Left colon (tissue), 2 donors: ENCODE measurements around the gene CREB3. TPM values are rescaled to one million over a fixed set of nuclear protein-coding genes. Genes with fewer than 3 reads are reported as not detected.

Source experiments
- ATAC-seq: fragments of 200-7000 bp; cut with Tn5 transposase; one replicate; pipeline ENCODE4 v1.9.1; 2020; ENCODE audit warnings: mild to moderate bottlenecking, moderate library complexity
- DNase-seq, 2 donors: peaks; one replicate each; pipeline ENCODE4 v3.0.0-alpha.2; 2020
- intact Hi-C, 2 donors: fragments of 100-400 bp; cut with DNase I in 1 of 2; cut with micrococcal nuclease in 1 of 2; formaldehyde crosslinking; loops; one replicate each; pipeline versions ENCODE4 v1.11.2 to v1.14.0; 2022; cut with DNase I, micrococcal nuclease
- total RNA-seq, 2 donors: library from RNA; stranded (reverse); fragmentation: NEBNext Ultra II Directional; extraction: Animal tissue kit (Norgen Biotek cat#: 25700); gene quantifications; one replicate each; pipeline ENCODE4 v1.2.1, GENCODE V29; 2021
- donor health status: DM: no; HTN: no; CAD: no.
- donor health status: DM: yes; HTN: yes; CAD: no.

The CREB3 gene
- total RNA-seq, 2 donors from 2014 or later, result 40.2 to 40.6 TPM

GRCh38 chr9:35738924-35739323, 6.5 kb downstream of the CREB3 start:
- ATAC-seq (no peak), DNase-seq (no peak)
- intact Hi-C loops, result loop anchor here in 1 of 2 donors (10.0 kb wide), 1 partner anchor 84 kb away; the partner anchor contains the start of genes CCDC107, RMRP and SIT1

DNA sequence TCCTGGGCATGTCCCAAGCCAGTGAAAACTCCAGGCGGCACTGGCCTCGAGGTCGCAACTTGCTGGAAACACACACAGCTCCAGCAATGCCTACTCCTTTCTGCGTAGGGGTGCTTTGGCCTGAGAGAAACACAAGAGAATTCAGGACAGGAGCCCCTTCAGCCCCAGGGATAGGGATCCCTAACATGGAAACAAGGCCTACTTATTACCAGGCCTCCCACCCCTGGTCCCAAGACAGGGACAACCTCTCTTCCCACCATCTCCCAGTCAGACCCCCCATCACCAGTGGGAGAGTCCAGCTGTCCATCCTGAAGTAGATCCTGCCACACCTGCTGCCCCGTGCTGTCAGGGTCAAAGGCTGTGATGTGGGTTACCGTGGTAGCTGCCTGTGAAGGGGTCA, 7.8 kb downstream of the CREB3 start:
- peak in 1 of 2 donors; percentile 17 for DNase-seq
- intact Hi-C loops, result no loop called here
- no peak for ATAC-seq

GRCh38 chr9:35741740-35742139, 9.3 kb downstream of the CREB3 start:
- DNase-seq (peak in 1 of 2 donors; percentile 17), ATAC-seq (no peak)
- intact Hi-C loops, result no loop called here

- ATAC-seq, result no peak
- intact Hi-C loops, result no loop called here
- DNase-seq, result peak in 1 of 2 donors; percentile 11
Measured at GRCh38 chr9:35743452-35743851, 11.0 kb downstream of the CREB3 start.

DNA sequence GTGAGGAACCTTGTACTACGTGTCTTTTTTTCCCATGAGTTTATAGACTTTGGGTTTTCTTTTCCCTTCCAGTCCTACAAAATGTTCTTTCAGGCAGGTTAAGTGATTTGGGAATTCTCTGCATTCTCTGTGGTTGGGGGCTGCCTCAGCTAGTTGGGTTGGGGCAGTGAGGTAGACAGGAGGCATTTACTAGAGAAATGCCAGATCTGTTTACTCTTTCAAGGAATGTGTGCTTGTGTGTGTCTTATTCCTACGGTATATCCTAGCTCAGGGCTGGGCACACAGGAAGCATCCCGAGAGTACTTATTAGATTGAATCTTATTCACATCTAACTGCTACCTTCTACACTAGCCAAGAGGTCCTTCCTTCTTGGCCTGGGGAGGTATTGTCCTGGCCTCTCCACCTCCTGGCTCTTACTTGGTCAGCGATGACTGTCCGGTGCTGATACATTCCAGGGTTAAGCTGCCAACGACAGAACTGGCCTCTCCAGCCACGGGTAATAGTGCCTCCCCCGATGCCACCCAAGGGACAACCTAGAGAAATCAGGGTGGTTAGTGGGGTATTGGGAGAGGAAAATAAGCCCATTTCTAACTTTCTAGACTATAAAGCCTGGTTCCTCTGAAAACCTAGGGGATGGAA, 11.5 kb downstream of the CREB3 start:
- ATAC-seq (no peak), DNase-seq (peak in 1 of 2 donors; percentile 17)
- intact Hi-C loops, result no loop called here

GRCh38 chr9:35745569-35745968, 13.1 kb downstream of the CREB3 start:
- ATAC-seq (no peak), DNase-seq (no peak)
- intact Hi-C loops, result no loop called here

GRCh38 chr9:35746583-35746982, 14.1 kb downstream of the CREB3 start:
- DNase-seq, result peak; percentile 41 to 60
- ATAC-seq, result peak; percentile 46
- intact Hi-C loops, result no loop called here

DNA sequence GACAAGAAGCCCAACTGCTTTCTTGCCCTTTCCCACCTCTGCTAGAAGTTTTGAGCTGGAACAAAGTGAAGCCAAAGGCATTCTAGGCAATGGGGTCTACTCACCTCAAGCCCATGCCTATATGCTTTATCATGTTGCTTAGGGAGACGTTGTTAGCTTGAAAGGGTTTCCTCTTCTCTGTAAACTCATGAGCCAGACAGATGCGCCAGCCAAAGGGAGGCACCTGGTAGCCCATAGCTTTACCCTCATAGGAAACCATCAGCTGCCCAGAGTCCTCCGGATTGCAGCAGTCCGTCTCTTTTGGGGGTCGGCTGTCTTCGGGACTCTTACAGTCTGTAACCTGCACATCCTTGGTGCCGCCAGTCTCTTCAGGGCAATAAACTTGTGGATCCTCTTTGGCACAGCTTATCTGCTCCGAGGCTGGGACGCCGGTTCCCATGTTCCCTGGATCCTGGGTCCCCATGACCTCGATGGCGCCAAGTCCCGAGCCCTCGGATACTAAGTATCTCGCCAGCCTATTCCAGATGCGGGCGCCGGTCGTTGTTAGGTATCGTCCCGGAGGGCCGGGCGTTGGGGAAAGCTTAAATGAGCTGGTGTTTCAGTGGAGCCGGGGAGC, 15.9 kb downstream of the CREB3 start:
- peak; percentile 3 for ATAC-seq
- intact Hi-C loops, result no loop called here
- DNase-seq, result no peak

DNA sequence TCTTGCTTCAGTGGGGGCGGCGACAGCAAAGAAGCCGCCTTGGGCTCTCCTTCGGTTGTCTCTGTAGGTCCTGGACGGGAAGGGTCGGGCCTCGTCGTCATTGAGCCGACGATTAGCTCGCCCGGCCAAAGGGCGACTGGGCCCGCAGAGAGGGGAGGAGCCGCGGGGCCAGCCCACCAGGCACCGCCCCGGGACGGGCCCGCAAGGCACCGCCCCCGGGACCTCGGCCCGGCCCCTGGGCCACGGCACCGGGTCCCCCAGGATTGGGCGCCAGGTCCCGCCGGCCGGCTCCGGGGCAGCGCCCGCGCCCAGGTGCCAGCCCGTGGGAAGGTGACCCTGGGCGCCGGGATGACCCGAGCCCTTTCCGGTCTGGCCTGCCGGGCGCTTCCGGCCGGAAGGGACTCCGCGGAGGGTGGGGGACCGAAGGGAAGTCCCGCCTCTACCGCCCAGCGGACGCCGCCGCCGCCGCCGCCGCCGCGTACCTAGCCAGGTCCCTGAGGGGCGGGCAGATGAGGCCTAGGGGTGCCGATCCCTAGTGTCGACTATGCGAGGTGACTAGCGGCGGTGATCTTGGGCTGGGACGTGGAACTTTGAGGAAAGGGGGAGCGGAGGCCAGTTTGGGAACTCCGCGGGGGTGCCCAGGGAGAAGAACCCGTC, 16.5 kb downstream of the CREB3 start, which contains the start of the genes GBA2 and RGP1:
Gene GBA2, minus strand, starts transcription at position 371 of the 657 bp plus-strand sequence. CDS start 524 bp downstream, outside the sequence.
Gene RGP1, plus strand, starts transcription at position 430 of the 657 bp plus-strand sequence. CDS start 469 bp downstream, outside the sequence.
- peak; percentile 78 for ATAC-seq
- intact Hi-C loops, result no loop called here
- peak; percentile 89 to 91 for DNase-seq

DNA sequence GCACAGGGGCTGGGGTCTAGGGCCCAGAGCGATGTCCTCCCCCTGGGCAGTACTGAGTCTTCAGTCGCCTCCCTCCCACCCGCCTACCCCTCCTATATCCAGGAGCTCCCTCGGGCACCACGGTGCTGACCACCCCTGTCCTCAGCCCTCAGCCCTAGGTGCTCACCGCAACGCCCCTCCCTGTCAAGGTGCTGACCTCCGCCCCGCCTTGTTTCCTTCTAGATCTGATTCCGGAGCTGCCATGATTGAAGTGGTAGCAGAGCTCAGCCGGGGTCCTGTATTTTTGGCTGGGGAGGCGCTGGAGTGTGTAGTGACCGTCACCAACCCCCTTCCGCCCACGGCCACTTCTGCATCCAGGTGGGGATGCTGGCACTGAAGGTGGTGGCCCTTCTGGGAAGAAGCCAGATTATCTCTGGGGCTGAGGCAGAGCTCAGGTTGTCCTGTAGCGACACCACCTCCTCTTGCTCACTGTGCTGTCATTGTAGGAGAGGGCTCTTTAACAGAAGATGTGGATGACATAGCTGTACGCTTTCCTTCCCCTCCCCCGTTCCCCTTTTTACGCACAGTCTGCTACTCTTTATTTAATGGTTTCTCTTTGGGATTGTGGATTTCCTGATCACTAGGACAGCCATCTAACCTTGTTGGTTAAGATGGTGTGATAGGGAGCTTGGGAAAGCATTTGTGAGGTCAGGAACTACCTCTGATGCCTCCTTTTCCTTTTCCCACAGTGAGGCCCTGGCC, 17.2 kb downstream of the CREB3 start:
- DNase-seq (peak; percentile 75 to 78), ATAC-seq (peak; percentile 53)

DNA sequence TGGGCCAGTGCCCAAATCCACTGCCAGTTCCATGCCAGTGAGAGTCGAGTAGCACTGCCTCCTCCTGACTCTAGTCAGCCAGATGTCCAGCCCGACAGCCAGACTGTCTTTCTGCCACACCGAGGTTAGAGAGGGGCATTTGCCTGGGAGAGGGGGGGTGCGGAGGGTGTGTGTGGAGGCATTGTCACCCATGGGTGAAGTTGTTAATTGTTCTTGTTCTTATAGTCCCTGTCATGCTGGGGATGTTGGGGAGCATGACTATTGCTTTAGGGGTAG, 17.7 kb downstream of the CREB3 start:
- DNase-seq (peak in 1 of 2 donors; percentile 30), ATAC-seq (no peak)
- intact Hi-C loops, result no loop called here

More for the DNA sequence above, 17.2 kb downstream of the CREB3 start:
- intact Hi-C loops, result no loop called here

DNA sequence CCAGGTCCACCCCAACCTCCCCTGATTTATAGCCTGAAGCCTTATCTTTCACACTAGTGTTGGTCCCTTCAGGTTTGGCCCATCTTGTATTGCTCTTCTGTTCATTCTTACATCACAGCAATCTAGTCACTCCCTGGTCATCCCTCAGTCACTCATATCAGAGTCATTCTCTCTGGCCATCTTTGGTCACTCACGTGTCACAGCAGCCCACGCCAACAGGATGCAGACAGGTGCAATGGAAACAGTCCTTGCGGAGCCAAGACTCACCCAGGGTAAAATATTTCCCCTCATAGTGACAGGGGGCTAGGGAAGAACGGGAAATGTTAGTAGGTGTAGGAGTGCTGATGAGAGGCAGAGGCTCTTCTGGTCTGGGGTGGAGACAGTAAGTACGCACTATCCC, 21.0 kb downstream of the CREB3 start:
- ATAC-seq (no peak), DNase-seq (no peak)
- intact Hi-C loops, result no loop called here

DNA sequence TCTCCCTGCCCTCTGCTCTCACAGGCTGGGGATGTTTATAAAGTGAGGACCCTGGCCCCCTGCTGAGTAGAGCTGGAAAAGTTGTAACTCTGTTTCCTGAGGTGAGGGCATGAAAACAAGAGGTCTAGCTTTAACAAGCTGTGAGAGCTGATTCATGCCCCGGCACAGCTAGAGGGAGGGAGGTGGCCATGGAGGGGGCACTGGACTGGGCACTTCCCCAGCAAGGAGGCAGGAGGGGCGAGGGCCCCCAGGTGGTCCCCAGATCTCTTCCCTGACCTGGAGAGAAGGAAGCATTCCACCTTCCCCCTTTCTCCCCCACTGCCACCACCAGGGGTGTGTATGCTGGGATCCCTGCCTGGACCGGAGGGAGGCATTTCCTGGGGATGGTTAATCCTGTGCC, 21.8 kb downstream of the CREB3 start, which contains the start of gene MSMP:
Gene MSMP, minus strand, starts transcription at position 13 of the 400 bp plus-strand sequence. CDS start 147 bp downstream, outside the sequence.
- no peak for ATAC-seq
- no peak for DNase-seq
- intact Hi-C loops, result no loop called here

- intact Hi-C loops, result no loop called here
- DNase-seq, result no peak
- no peak for ATAC-seq
Measured at GRCh38 chr9:35755071-35755470, 22.6 kb downstream of the CREB3 start.

- ATAC-seq (peak; percentile 78), DNase-seq (peak; percentile 81 to 88)
- intact Hi-C loops, result no loop called here
Measured at GRCh38 chr9:35756275-35757225, 24.1 kb downstream of the CREB3 start.

DNA sequence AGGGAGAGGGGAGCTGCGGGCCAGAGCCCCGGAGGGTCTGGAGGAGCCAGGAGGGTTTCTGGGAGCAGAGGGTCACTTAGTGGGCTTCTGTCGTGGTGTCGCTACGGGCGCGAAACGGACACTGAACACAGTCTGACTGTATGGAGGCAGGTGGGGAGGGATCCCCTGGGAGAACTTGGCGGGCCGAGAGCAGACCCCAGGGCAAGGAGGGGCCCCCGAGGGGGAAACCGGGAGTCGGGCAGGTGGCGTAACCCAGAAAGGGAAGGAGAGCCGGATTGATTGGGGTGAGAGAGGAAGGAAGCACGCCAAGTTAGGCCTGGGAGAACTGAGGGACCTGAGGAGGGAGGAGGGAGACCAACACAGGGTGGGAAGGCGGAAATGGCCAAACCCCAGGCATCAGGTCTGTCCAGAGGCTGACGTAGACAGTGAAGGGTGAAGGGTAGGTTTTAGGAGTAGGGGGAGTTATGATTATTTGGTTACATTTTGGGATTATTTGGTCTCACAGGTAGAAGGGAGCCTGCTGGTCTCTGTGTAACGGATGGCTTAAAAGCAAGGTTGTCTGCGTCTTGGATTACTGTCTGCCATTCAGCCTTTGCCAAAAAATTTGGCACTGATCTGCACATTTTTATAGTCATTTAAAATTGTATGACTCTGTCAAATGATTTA, 24.9 kb downstream of the CREB3 start:
- peak; percentile 73 for ATAC-seq
- intact Hi-C loops, result no loop called here
- peak in 1 of 2 donors; percentile 67 for DNase-seq

DNA sequence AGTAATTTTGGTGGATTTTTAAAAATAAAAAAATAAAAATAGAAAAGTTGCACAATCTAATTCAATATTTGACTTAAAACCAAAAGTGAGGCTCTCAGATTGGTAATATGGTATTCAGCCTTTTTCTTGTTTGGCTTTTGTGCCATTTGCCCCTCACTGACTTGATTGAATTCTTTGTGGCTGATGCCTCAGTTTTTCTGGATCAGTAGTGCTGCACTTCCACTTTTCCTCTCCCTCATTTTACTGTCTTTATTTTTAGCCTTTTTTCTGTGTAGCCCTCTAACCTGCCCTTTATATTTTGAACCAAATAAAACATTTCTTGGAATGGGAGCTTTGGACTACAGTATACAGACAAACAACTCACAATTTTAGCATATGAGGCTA, 25.4 kb downstream of the CREB3 start:
- intact Hi-C loops, result no loop called here
- DNase-seq (no peak), ATAC-seq (no peak)
